Liver (tissue), 9 donors: ENCODE data around the gene USP11. TPM values are rescaled to one million over a fixed set of nuclear protein-coding genes. Genes with fewer than 3 reads are reported as not detected.
"Not testable (repeated sequence)": the region's sequence is repeated elsewhere in the genome, so short reads cannot be mapped to it uniquely, and the experiment has no call there.

Source experiments
- DNase-seq: peaks from one replicate; pipeline ENCODE4 v3.0.0-alpha.2; 2017; ENCODE audit warnings: low spot score
- H3K27ac ChIP-seq, 2 donors: one replicate each; pipeline ENCODE4 v1.7.0; 2013; ENCODE audit warnings: inconsistent platforms in 2 of 2, low read length in 2 of 2, control low read depth in 1 of 2, low read depth in 1 of 2, mild to moderate bottlenecking in 1 of 2
- H3K27me3 ChIP-seq, 4 donors: one replicate each; pipeline versions ENCODE4 v1.6.1 to v1.7.0; 2013; ENCODE audit warnings: low read length in 3 of 4, inconsistent platforms in 1 of 4, mild to moderate bottlenecking in 1 of 4, moderate library complexity in 1 of 4; ENCODE audit not compliant: control insufficient read depth in 4 of 4, insufficient read depth in 4 of 4
- H3K36me3 ChIP-seq, 4 donors: one replicate each; pipeline versions ENCODE4 v1.6.1 to v1.7.0; 2013; ENCODE audit warnings: low read length in 3 of 4, mild to moderate bottlenecking in 3 of 4, low read depth in 1 of 4, moderate library complexity in 1 of 4; ENCODE audit not compliant: control insufficient read depth in 4 of 4, insufficient read depth in 3 of 4
- H3K4me1 ChIP-seq, 4 donors: one replicate each; pipeline versions ENCODE4 v1.6.1 to v1.7.0; 2013; ENCODE audit warnings: low read length in 3 of 4, mild to moderate bottlenecking in 3 of 4, moderate library complexity in 1 of 4; ENCODE audit not compliant: control insufficient read depth in 4 of 4, insufficient read depth in 4 of 4
- H3K4me3 ChIP-seq, 3 donors: one replicate each; pipeline versions ENCODE4 v1.6.1 to v1.7.0; 2013; ENCODE audit warnings: low read length in 3 of 3, control low read depth in 1 of 3, low read depth in 1 of 3, mild to moderate bottlenecking in 1 of 3
- H3K9ac ChIP-seq, 2 donors: one replicate each; pipeline ENCODE4 v1.7.0; 2013; ENCODE audit warnings: low read length in 2 of 2, mild to moderate bottlenecking in 2 of 2, moderate library complexity in 2 of 2, control low read depth in 1 of 2, low read depth in 1 of 2
- H3K9me3 ChIP-seq, 4 donors: one replicate each; pipeline versions ENCODE4 v1.6.1 to v1.7.0; 2013; ENCODE audit warnings: low read length in 3 of 4; ENCODE audit not compliant: control insufficient read depth in 4 of 4
- EGR1 ChIP-seq, 2 donors: IDR thresholded peaks; 2 replicates each; pipeline ENCODE4 v1.6.1; 2016 to 2018; ENCODE audit warnings: antibody characterized with exemption in 2 of 2, low read depth in 2 of 2
- FOXA1 ChIP-seq: IDR thresholded peaks from 2 replicates; pipeline ENCODE4 v1.6.1; 2016; ENCODE audit warnings: antibody characterized with exemption
- FOXA2 ChIP-seq: IDR thresholded peaks from 2 replicates; pipeline ENCODE4 v1.6.1; 2016; ENCODE audit warnings: antibody characterized with exemption
- GABPA ChIP-seq, 2 donors: IDR thresholded peaks in 1 of 2; conservative IDR thresholded peaks in 1 of 2; 2 replicates each; pipeline ENCODE4 v1.6.1; 2016; ENCODE audit warnings: antibody characterized with exemption in 2 of 2, mild to moderate bottlenecking in 1 of 2, moderate library complexity in 1 of 2
- HNF4A ChIP-seq, 2 donors: conservative IDR thresholded peaks; 2 replicates each; pipeline ENCODE4 v1.6.1; 2016; ENCODE audit warnings: antibody characterized with exemption in 2 of 2, mild to moderate bottlenecking in 2 of 2
- HNF4G ChIP-seq: IDR thresholded peaks from 2 replicates; pipeline ENCODE4 v1.6.1; 2016; ENCODE audit warnings: antibody characterized with exemption
- JUND ChIP-seq, 2 donors: IDR thresholded peaks; 2 replicates each; pipeline ENCODE4 v1.6.1; 2016; ENCODE audit warnings: antibody characterized with exemption in 2 of 2
- RAD21 ChIP-seq, 2 donors: IDR thresholded peaks; 2 replicates each; pipeline ENCODE4 v1.6.1; 2016; ENCODE audit warnings: antibody characterized with exemption in 2 of 2, mild to moderate bottlenecking in 2 of 2
- RXRA ChIP-seq, 2 donors: IDR thresholded peaks; 2 replicates each; pipeline ENCODE4 v1.6.1; 2017 to 2018; ENCODE audit warnings: antibody characterized with exemption in 2 of 2, mild to moderate bottlenecking in 1 of 2
- SP1 ChIP-seq: IDR thresholded peaks from 2 replicates; pipeline ENCODE4 v1.6.1; 2018; ENCODE audit warnings: antibody characterized with exemption, mild to moderate bottlenecking
- TAF1 ChIP-seq: conservative IDR thresholded peaks from 2 replicates; pipeline ENCODE4 v1.6.1; 2016; ENCODE audit warnings: antibody characterized with exemption, mild to moderate bottlenecking
- YY1 ChIP-seq: IDR thresholded peaks from 2 replicates; pipeline ENCODE4 v1.6.1; 2016; ENCODE audit warnings: antibody characterized with exemption, mild to moderate bottlenecking
- WGBS: extraction: QIAGEN DNeasy Blood & Tissue Kit; methylation state at CpG from one replicate; pipeline ENCODE4 v1.1.7; 2013; 5-methylcytosine and 5-hydroxymethylcytosine counted together
- polyA plus RNA-seq, 2 donors: library from polyadenylated mRNA; stranded (reverse) in 1 of 2; unstranded in 1 of 2; fragments of 200-250 nt in 1 of 2; fragments of >200 nt in 1 of 2; fragmentation: Nextera tagmentation in 1 of 2; extraction: Ambion mirVana in 1 of 2; gene quantifications; one replicate each; pipeline versions ENCODE4 v1.2.1 to v1.2.3, GENCODE V29; 2013 to 2015
- total RNA-seq, 2 donors: library from RNA; depleted of rRNA; stranded (reverse); fragments of >200 nt; gene quantifications; one replicate each; pipeline ENCODE4 v1.2.3, GENCODE V29; 2014
- TF ChIP-seq, protein P1 (sequence below): IDR thresholded peaks from 2 replicates; pipeline ENCODE4 v1.6.1; 2016; ENCODE audit warnings: antibody characterized with exemption
- TF ChIP-seq, protein P2 (sequence below): IDR thresholded peaks from 2 replicates; pipeline ENCODE4 v1.6.1; 2016; ENCODE audit warnings: antibody characterized with exemption, mild to moderate bottlenecking
- TF ChIP-seq, protein P3 (sequence below): fragments of 150-350 bp; IDR thresholded peaks from 2 replicates; pipeline ENCODE4 v1.5.1; 2017; ENCODE audit warnings: improper control_type of control experiment, low read depth, low read length; ENCODE audit not compliant: missing input control
- TF ChIP-seq, protein P4 (sequence below): IDR thresholded peaks from 2 replicates; pipeline ENCODE4 v1.6.1; 2016; ENCODE audit warnings: antibody characterized with exemption
- donor health status: healthy.
- donor health status: healthy.
- donor health status: healthy.
- donor health status: healthy.
- donor health status: healthy.

The USP11 gene
- total and polyA plus RNA-seq, 4 donors: 9.6 to 24.3 (median 11.1) TPM

DNA sequence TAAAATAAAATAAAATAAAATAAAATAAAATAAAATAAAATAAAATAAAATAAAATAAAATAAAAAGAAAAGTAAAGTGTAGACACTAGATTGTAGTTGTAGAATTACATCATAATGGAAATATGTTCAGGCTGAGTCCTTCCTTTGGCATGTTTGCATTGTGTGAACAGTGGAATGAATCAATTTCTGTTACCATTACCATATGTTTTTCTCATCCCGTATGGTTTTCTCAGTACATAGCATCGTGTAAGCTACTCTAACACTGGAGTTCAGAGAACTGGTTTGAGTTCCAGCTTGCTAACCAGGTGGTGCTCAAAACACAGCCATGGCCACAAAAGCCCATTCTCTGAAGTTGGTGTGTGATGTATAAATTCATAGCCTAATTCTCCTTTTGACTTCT, 45.9 kb downstream of the USP11 start:
- no peak for DNase-seq
- no peak overlapping the region for H3K27ac ChIP-seq
- no peaks in the 10 kb centered on the region for H3K9me3 ChIP-seq
- H3K9ac ChIP-seq: no peak overlapping the region
- 47% methylated on average over 2 of the region's 2 CpGs for WGBS
- no peaks in the 10 kb centered on the region for H3K27me3 ChIP-seq
- no peaks in the 10 kb centered on the region for H3K36me3 ChIP-seq
- H3K4me1 ChIP-seq: no peaks in the 10 kb centered on the region
- H3K4me3 ChIP-seq: no peak overlapping the region
- no peak for TF ChIP-seq HNF4G
- no peak for TF ChIP-seq RXRA (IDR thresholded peaks at IDR 0.05)

DNA sequence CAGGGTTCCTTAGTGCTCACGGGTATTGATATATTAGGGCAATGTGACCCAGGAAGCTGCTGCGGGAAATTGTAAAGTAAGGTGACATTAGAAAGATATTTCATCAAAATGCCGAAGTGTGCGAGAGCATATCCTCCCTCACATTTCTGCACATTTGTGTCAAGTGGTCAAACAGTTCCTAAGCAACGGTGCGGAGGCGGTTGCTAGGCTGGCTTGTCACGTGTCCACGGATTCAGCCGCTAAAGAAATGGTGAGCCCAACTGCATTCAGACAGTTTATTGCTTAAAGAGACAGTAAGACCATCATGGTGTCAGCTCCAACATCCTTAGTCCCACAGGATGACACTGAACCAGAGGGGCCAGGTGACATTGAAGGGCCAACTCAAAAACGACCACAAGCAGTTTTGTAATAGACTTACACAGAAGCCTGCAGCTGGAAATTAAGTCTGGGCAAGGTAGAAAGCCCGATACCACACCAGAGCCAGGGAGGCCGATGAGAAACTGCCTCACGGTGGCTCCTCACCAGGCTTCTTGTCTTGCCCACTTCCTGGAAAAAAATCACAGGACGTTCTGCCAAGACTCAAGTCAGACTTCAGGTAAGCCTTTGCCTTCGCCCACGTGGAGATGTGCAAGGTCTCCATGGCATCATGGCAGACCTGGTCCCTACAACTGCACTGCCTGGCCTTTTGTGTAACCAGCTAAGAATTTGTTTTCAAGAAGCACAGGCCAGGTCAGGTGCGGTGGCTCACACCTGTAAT, 50.4 kb downstream of the USP11 start:
- H3K27me3 ChIP-seq: no peaks in the 10 kb centered on the region
- H3K4me1 ChIP-seq: no peaks in the 10 kb centered on the region
- no peak overlapping the region for H3K9ac ChIP-seq
- no peaks in the 10 kb centered on the region for H3K9me3 ChIP-seq
- 66% methylated on average over 18 of the region's 18 CpGs for WGBS
- no peak overlapping the region for H3K4me3 ChIP-seq
- TF ChIP-seq FOXA1 (no peak), RAD21 (IDR thresholded peaks at IDR 0.05) (no peak), SP1 (no peak), YY1 (no peak), RXRA (IDR thresholded peaks at IDR 0.05) (no peak), JUND (IDR thresholded peaks at IDR 0.05) (no peak), FOXA2 (no peak), TAF1 (no peak), GABPA (IDR thresholded peaks at IDR 0.05 in 1 of 2, conservative IDR thresholded peaks at IDR 0.05 in 1 of 2) (no peak), EGR1 (IDR thresholded peaks at IDR 0.05; ENCODE audit: low read depth in 2 of 2) (no peak), HNF4A (conservative IDR thresholded peaks at IDR 0.05) (no peak)
- TF ChIP-seq, protein P1, sequence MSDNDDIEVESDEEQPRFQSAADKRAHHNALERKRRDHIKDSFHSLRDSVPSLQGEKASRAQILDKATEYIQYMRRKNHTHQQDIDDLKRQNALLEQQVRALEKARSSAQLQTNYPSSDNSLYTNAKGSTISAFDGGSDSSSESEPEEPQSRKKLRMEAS: no peak
- TF ChIP-seq, protein P2, sequence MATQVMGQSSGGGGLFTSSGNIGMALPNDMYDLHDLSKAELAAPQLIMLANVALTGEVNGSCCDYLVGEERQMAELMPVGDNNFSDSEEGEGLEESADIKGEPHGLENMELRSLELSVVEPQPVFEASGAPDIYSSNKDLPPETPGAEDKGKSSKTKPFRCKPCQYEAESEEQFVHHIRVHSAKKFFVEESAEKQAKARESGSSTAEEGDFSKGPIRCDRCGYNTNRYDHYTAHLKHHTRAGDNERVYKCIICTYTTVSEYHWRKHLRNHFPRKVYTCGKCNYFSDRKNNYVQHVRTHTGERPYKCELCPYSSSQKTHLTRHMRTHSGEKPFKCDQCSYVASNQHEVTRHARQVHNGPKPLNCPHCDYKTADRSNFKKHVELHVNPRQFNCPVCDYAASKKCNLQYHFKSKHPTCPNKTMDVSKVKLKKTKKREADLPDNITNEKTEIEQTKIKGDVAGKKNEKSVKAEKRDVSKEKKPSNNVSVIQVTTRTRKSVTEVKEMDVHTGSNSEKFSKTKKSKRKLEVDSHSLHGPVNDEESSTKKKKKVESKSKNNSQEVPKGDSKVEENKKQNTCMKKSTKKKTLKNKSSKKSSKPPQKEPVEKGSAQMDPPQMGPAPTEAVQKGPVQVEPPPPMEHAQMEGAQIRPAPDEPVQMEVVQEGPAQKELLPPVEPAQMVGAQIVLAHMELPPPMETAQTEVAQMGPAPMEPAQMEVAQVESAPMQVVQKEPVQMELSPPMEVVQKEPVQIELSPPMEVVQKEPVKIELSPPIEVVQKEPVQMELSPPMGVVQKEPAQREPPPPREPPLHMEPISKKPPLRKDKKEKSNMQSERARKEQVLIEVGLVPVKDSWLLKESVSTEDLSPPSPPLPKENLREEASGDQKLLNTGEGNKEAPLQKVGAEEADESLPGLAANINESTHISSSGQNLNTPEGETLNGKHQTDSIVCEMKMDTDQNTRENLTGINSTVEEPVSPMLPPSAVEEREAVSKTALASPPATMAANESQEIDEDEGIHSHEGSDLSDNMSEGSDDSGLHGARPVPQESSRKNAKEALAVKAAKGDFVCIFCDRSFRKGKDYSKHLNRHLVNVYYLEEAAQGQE: no peak
- TF ChIP-seq, protein P3, sequence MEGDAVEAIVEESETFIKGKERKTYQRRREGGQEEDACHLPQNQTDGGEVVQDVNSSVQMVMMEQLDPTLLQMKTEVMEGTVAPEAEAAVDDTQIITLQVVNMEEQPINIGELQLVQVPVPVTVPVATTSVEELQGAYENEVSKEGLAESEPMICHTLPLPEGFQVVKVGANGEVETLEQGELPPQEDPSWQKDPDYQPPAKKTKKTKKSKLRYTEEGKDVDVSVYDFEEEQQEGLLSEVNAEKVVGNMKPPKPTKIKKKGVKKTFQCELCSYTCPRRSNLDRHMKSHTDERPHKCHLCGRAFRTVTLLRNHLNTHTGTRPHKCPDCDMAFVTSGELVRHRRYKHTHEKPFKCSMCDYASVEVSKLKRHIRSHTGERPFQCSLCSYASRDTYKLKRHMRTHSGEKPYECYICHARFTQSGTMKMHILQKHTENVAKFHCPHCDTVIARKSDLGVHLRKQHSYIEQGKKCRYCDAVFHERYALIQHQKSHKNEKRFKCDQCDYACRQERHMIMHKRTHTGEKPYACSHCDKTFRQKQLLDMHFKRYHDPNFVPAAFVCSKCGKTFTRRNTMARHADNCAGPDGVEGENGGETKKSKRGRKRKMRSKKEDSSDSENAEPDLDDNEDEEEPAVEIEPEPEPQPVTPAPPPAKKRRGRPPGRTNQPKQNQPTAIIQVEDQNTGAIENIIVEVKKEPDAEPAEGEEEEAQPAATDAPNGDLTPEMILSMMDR: no peak
- TF ChIP-seq, protein P4, sequence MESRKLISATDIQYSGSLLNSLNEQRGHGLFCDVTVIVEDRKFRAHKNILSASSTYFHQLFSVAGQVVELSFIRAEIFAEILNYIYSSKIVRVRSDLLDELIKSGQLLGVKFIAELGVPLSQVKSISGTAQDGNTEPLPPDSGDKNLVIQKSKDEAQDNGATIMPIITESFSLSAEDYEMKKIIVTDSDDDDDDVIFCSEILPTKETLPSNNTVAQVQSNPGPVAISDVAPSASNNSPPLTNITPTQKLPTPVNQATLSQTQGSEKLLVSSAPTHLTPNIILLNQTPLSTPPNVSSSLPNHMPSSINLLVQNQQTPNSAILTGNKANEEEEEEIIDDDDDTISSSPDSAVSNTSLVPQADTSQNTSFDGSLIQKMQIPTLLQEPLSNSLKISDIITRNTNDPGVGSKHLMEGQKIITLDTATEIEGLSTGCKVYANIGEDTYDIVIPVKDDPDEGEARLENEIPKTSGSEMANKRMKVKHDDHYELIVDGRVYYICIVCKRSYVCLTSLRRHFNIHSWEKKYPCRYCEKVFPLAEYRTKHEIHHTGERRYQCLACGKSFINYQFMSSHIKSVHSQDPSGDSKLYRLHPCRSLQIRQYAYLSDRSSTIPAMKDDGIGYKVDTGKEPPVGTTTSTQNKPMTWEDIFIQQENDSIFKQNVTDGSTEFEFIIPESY: no peak
- no peaks in the 10 kb centered on the region for H3K36me3 ChIP-seq
- no peak overlapping the region for H3K27ac ChIP-seq
- DNase-seq: no peak

DNA sequence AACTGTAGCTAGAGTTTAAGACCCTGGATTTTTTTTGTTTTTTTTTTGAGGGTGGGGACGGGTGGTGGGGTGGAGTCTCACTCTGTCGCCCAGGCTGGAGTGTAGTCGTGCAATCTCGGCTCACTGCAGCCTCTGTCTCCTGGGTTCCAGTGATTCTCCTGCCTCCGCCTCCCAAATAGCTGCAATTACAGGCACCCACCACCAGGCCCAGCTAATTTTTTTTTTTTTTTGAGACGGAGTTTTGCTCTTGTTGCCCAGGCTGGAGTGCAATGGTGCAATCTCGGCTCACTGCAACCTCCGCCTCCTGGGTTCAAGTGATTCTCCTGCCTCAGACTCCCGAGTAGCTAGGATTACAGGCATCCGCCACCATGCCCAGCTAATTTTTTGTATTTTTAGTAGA, 51.8 kb downstream of the USP11 start:
- not testable (repeated sequence) for DNase-seq, H3K4me3 ChIP-seq, H3K36me3 ChIP-seq, H3K9me3 ChIP-seq, H3K27me3 ChIP-seq, H3K9ac ChIP-seq, H3K4me1 ChIP-seq, H3K27ac ChIP-seq
- WGBS: 89% methylated on average over 10 of the region's 10 CpGs
